Stimulated activated CD8-positive, alpha-beta memory T cell treated with anti-CD3 and anti-CD28 coated beads, Interleukin-7, amount 100 ng/mL, for 4 hours (primary cell): Measurements from ENCODE around the gene PTPRE.

Experiments used
- DNase-seq, 2 donors: peaks; one replicate each; pipeline ENCODE4 v3.0.0-alpha.2; 2020; ENCODE audit warnings: low read depth in 2 of 2

The PTPRE gene

DNA sequence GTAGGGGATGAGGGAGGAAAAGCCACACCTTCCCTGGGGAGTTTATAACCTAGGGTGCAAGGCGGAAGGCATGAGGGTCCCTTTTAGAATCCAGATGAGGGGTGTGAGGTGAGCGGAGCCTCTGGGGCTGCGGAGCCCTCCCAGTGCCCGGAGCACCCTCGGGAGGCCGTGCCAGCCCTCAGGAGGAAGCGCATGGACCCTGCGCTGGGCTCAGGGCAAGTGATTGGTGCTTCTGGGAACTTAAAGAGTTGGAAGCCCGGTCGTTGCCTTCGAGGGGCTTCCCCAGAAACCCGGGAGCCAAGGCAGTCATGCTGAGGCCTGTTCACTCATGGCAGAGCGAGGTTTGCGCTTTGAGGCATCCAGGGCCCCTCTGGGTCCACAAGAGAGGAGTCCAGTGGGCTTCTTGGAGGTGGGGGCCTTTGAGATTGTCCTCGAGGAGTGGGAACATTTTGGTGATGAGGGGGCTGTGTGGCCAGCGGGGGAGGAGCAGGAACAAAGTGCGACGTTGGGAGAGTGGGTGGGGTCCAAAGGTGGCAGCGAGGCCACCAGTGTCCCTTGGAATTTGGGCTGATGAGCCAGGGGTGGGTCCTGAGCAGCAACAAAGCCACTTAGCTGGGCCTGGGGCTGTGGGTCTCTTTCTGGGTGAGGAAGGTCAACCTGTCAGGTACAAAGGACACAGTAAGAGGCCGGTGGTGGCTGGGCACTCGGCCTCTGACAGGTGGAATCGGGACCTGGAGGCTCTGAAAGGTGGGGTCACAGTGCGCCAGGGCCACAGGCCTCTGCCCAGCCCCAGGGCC, 139.5 kb downstream of the PTPRE start:
- no peak for DNase-seq

DNA sequence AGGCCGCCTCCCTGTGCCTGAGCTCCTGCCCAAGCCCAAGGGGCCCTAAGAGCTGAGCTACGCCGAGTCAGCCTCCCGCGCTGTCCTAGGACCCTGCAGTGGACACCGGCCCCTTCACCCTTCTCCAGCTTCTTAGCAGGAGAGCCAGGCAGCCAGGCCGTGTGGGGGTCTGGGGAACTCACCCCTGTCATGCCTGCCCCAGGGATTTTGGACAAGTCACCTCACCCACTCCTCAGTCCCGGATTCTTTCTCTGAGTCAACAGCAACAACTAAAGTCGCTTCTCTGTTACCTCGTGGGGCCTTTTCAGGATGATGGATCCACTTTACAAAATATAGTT, 140.0 kb downstream of the PTPRE start:
- DNase-seq, result no peak

DNA sequence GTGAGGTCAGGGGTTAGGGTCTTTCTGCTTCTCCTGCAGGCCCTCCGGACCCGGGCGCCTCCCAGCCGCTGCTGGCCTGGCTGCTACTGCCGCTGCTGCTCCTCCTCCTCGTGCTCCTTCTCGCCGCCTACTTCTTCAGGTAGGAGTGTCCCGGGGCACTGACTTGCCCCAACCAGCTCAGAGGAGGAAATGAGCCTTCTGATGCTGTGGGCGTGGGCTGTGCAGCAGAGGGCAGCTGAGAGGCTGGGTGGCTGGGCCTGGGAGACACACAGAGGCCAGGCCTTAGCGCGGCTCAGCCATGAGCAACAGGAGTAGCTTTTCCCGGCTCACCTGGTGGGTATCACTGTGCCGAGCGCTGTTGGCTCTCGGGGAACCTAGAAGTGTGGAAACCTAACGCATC, 140.4 kb downstream of the PTPRE start:
- peak; percentile 82 to 84 for DNase-seq

DNA sequence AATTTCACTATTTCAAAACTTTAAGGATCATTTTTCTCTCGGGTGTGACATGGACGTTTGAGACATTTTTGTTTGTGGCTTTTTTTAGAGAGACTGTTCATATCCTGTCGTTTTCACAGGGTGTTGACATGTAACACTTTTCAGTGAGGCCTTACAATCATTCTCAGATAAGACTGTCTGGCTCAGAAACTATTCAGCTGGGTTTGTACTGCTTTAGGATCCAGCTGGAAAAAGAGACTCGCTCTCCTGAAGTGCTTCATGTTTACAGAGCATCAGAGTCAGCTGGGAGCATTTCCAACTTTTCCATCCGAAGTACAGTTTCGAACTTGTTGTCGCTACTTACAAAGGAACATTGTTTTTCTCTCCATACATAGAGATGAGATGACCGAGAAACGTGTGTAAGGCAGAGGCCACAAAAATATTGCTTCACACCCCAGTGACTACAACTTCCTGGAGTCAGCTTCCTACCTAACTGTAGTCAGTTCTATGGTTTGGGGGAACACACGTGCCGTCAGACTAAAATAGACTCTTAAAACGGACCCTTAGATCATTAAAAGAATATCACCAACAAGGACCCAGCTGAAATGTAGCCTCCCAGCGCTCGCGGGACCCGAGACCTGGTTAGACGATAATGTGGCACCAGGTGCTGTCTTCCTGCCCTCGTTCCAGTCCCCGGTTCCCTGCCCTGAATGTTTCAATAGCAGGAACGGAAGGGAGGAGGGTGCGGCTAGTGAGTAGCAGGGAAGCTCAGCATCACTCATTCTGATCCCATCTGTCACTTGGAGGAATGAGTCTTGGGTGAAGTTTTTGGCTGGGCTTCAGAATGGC, 141.3 kb downstream of the PTPRE start:
- DNase-seq, result no peak

DNA sequence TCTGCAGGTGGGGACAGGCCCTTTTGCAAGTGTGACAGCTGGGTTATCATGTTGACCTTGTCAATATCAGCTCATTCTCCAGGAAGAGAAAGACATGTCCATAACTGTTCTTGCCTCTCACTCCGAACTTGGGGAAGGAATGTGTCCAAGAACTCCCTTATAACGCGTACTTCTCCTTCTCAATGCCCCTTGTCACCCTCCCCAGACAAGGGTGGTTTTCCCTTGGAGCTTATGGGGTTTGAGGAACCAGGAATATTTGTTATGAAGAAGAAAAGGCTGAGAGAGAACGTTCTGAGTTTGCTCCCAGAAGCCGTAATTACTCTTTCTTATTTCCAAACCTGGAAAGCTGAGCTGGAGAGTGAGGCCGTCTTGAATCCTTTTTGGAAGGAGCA, 141.9 kb downstream of the PTPRE start:
- DNase-seq, result no peak

DNA sequence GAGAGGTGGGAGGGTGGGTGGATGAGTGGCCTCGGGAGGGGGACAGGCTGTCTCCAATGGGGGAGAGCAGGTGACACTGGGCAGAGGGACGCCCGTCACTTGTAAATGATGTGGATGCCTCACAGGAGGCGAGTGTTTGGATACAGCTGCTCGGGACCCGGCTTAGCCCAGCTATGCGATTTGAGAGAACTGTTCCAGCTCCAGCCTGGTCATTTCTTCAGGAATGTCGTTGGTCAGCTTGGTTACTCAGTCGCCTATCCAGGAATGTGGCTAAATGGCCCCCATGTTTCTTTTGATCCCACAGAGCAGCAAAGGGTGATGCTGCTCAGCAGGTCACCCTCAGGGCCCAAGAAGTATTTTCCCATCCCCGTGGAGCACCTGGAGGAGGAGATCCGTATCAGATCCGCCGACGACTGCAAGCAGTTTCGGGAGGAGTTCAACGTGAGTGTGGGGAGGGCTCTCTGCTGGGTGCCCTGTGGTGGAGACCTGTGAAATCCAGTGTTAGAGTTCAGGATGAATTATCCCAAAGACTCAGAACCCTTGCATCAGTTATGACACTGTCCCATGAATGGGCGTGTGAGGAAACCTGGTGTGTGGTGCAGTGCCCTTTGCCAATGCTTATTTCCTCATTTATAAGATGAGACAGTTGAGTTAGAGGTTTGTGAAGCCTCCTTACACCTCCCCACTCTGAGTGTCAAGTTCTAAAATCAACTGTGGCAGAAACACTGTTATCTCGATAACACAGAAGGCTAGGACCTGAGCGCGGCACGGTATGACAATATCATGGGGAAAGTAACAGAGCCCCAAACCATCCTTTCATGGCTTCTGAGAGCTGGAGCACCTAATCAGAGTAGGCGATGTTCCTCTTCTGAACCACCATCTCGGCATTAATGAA, 142.6 kb downstream of the PTPRE start:
- DNase-seq, result no peak

DNA sequence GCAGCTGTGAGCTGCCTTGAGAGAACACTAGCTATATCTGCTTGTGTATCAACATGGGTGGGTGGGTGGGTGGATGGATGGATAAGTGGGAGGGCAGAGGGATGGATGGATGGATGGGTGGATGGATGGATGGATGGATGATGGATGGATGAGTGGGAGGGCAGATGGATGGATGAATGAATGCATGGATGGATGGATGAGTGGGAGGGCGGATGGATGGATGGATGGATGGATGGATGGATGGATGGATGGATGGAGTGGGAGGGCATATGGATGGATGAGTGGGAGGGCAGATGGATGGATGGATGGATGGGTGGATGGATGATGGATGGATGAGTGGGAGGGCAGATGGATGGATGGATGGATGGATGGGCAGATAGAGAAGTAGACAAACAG, 143.2 kb downstream of the PTPRE start:
- no peak for DNase-seq

DNA sequence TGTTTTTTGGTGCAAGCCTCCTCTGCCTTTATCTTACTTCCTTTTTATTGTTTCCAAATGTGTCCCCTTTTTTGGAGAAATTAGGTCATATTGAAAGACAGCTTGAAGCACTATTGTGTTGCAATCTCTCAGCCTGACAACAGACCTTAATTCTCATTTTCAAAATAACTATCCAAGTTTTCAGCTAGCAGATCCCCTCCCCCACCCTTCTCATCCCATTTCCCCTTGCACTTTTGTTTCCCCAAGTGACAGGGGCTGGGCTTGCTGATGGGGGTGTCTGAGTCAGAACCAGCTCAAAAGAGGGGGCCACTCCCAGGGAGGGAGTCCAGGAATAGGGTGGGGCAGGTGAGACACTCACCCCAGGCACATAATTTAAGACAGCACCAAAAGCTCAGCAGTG, 144.0 kb downstream of the PTPRE start:
- no peak for DNase-seq

DNA sequence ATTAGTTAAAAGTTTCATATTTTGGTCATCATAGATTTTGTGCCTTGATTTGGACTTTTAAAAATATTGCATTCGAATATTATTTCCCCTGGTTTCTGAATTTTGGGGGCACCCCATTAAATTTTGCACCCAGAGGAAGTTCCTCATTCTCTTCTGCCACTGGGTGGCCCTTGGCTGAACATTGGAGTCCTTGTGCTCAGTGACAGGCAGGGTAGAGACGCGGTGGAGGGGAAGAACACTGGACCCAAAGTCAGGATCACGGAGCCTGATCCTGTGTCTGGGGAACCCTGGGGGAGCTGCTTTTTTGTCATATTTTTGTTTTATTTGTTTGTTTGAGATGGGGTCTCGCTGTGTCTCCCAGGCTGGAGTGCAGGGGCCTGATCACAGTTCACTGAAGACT, 144.6 kb downstream of the PTPRE start:
- no peak for DNase-seq

DNA sequence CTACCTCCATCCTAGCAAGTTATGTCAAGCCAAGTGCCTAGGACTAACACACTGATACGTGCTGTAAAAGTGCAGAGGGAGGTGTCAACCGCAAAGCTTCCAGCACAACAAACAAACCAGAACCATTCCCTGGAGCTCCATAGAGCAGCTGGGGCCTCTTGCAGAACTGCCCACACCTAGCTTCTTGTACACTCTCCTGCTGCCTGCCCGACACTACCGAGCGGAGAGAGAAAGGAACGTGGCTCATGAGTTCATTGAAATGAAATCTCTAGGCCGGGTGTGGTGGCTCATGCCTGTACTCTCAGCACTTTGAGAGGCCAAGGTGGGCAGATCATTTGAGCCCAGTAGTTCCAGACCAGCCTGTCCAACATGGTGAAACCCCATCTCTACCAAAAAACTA, 145.8 kb downstream of the PTPRE start:
- no peak for DNase-seq

DNA sequence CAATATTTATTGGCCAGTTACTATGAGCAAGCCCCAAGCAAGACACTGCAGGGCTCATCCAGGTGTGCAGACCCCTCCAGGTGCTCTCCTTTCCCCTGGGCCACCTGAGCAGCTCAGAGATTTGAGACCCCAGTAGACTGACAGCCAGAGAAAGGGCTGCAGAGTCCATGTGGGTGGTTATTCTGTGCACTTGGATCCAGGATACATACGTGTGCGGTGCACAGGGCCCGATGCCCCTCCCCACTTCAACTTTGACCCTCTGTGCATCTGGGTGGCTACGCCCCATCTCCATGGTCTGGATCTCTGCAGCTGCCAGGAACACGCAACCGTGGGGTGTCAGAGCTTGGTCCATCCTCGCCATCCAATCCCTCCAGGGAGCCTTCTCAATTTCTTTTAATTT, 146.5 kb downstream of the PTPRE start:
- no peak for DNase-seq

DNA sequence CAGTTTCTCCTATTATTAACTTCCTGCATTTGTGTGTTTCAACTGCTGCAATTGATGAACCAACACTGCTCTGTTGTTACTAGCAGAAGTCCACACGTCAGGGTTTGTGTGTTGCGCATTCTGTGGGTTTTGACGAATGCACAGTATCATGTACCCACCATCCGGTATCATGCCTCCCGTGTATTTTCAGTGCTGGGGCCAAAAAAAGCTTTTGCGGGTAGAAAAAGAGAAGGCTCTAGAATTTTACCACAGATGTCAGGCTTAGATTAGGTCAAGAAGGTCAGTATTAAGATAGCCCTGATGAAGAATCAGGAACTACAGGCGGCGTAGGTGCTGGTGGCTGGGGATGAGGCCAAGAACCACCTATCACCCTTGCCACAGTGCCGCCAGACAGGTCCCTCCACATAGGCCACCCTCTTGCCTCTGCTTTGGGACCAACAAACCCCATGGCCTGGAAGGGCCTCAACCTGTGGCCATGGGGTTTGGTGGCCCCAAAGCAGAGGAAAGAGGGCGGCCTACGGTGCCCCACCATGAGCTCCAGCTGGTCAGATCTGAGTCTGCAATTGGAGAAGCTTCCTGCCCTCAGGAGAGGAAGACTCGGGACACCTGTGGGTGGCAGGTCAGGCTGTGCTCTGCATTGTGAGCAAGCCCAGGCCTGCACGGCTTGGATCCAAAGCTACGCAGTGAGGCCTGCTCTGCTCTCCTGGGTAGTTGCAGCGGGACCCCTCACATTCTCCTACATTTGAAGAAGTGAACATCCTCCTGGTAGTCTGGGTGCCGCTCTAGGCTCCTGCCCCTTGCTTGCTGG, 147.5 kb downstream of the PTPRE start:
- no peak for DNase-seq

DNA sequence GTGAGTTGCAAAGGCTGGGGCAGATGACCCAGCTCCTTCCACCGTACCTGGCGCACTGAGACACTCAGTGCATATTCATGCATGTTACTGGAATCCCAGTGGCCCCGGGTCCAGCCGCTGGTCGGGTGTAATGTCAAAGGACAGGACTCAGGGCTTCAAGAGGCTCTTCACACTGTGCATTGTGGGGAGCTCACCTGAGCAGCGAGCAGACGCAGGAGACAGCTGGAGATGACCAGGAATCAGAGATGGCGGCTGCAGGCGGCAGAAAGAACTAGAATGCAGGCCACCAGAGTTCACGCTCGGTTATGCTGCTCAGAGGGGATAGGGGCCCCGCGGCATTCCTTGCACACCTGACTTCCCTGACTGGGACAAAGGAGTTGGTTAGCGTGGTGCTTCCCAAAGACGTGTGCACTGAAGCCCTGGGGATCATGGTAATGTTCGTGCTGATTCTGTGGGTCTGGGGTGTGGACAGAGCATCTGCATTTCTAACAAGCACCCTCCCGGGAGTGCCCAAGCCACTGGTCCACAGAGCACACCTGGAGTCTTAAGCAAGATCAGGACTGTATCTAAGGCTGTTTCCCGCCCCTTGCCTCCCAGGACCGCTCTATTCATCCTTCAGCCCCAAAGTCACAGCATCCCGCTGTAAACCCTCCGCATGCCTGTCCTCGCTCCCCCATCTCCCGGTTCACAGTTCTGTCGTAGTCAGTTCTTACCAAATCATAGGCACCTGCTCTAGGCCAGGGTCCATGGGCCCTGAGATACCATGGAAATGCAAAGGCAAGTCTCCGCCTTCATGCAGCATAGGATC, 148.4 kb downstream of the PTPRE start:
- DNase-seq, result no peak

DNA sequence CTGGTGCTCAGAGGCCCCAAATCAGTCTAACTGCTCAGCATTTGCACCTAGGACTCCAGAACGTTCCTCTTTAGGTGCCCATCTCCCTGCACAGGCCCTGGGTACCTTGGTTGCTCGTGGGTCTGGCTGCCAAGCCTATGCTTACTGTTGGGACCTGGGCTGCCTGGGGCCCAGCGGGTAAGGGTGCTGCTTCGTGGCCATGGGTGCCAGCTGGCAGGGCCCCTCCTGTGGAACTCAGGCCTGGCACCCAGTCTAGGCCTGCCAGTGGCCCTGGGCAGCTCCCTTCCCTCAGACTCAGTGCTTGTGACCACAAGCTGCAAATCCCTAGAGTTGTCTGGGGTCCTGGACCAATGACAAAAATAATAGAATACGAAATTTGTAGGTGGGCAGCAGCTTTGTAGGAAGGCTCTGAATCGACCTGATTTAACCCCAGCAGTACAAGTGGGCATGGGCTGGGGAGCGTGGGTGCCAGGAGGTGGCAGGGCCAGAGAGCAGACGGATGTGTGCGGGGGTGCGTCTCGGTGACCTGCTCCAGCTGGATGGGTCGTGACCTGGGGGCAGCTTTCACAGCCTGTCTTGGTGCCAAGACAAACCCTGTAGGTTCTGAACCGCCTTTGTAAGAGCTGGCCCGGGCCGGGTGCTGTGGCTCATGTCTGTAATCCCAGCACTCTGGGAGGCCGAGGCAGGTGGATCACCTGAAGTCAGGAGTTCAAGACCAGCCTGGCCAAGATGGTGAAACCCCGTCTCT, 149.6 kb downstream of the PTPRE start:
- DNase-seq, result no peak

DNA sequence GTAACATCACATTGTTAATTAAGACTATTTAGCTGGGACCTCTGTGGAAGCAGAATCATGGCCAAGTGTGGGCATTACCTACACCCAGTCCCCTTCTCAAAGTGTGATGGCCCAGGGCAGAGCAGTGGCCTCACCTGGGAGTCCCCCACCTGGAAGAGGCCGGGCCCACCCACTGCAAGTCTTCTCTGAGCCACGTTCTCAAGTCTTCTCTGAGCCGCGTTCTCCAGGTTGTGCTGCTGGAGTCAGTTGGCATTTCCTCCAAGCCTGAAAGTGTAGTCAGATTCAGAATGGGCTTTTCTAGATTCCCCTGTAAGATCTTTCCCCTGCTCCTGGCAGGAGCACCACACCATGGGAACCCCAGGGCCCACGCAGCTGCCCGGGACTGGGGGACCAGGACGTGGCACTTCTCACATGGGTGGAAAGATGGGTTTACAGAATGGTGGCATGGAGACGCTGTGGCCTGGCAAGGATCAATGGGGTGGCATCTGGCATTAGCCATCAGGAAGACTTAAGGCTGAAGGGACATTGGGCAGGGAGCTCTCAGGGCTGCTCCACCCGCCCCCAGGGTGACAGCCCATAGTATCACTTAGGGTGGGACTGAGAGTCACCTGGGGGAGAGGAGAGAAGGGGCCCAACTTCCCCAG, 151.3 kb downstream of the PTPRE start:
- no peak for DNase-seq

DNA sequence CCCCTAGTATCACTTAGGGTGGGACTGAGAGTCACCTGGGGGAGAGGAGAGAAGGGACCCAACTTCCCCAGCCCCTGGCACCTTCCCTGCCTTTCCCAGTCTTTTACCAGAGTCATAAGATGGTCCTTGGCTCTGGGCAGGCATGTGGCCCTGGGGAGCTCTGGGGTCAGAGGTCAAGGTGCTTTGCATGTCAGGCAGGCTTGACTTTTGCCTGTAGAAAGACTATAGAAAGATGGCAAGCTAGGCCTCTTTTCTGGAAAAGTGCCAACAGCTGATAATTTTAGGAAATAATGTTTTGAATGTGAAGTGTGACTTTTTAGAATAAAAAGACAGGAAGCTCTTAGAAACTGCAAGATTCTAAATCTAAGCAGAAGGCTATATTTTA, 151.8 kb downstream of the PTPRE start:
- DNase-seq, result no peak

DNA sequence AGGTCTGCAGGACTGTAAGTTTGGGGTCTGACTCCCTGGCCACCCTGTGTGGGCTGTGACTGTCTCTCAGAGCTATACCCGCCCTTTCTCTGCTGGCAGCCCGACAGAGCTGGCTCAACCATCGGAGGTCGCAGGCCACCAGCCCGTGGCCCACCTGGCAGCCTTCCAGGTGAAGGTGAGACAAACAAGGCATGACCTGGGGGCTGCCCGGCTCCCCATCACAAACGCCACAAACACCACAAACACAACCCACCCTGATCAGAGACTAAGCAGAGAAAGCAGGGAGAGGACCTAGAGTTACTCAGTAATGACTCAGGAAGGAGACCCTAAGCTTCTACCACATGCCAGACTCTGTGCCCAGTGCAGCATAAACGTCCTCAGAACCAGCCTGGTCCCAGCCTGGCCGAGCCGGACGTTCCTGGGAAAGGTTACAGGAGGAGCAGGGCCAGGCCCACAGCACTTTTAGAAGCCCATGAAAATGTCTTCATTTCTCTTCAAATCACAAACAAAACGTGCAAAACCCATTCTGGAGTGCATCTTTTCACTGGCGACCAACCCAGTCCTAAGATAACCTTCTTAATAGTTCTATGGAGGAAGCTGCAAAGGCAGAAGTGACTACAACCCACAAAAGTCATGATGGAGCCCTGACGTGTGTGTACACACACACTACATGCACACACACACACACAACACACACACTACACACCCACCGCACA, 152.5 kb downstream of the PTPRE start:
- no peak for DNase-seq

DNA sequence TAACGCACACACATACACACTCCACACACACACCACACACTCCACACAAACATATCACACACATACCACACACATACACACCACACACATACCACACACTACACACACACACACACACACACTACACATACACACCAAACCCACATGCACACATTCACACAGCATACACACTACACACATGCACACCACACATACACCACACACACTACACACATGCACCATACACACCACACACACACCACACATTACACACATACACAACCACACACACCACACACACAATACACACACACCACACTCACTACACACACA, 153.0 kb downstream of the PTPRE start:
- no peak for DNase-seq
